Endothelial cell of umbilical vein (primary cell): ENCODE measurements around the gene MATR3. TPM values are rescaled to one million over a fixed set of nuclear protein-coding genes. Genes with fewer than 3 reads are reported as not detected.

Experiments
- BruUV-seq: library from RNA; stranded (reverse); fragments of 400-500 nt; replicated peaks from 2 replicates; lab custom pipeline; 2021; lab: Mats Ljungman, UMichigan
- CTCF ChIA-PET: fragments of 300-600, 350-600 bp; sonication (Branson Sonifier 250); formaldehyde crosslinking; loops from one replicate; lab custom pipeline; 2021; ENCODE audit warnings: antibody characterized with exemption, inconsistent platforms; lab: Charles Lee
- POLR2A ChIA-PET: fragments of 300-600, 350-600 bp; sonication (Branson Sonifier 250); formaldehyde crosslinking; loops from one replicate; lab custom pipeline; 2021; ENCODE audit warnings: antibody characterized with exemption, inconsistent platforms; lab: Charles Lee
- DNase-seq: peaks from one replicate; pipeline ENCODE4 v3.0.0-alpha.2; 2011; ENCODE audit warnings: low read depth, low spot score
- FAIRE-seq: peaks from 2 replicates; lab custom pipeline; 2011; peaks lifted over from hg19 to GRCh38; lab: Jason Lieb, UNC
- H2AFZ ChIP-seq: 2 replicates; pipeline ENCODE4 v1.6.0; 2012; ENCODE audit warnings: low read depth, low read length, control low read depth, inconsistent platforms
- H3K27ac ChIP-seq: 2 replicates; pipeline ENCODE4 v1.5.1; 2011; ENCODE audit warnings: low read depth, mild to moderate bottlenecking, control low read depth, low read length, moderate library complexity; ENCODE audit not compliant: insufficient read depth
- H3K27me3 ChIP-seq, 2 experiments: 2 replicates each; pipeline versions ENCODE4 v1.6.0 to v1.6.1; 2011; ENCODE audit warnings: low read length in 2 of 2, mixed read lengths in 1 of 2; ENCODE audit not compliant: control insufficient read depth in 2 of 2, insufficient read depth in 2 of 2
- H3K36me3 ChIP-seq, 2 experiments: 2 replicates in 1 of 2; 3 replicates in 1 of 2; pipeline ENCODE4 v1.5.1; 2011; ENCODE audit warnings: low read length in 2 of 2, mild to moderate bottlenecking in 1 of 2, moderate library complexity in 1 of 2; ENCODE audit not compliant: control insufficient read depth in 2 of 2, insufficient read depth in 2 of 2; ENCODE audit errors: extremely low read depth in 1 of 2
- H3K4me1 ChIP-seq: 3 replicates; pipeline ENCODE4 v1.5.1; 2011; ENCODE audit warnings: mild to moderate bottlenecking, low read length; ENCODE audit not compliant: control insufficient read depth, insufficient read depth; ENCODE audit errors: extremely low read depth
- H3K4me2 ChIP-seq: 2 replicates; pipeline ENCODE4 v1.6.1; 2011; ENCODE audit warnings: low read length, control low read depth, mixed read lengths; ENCODE audit not compliant: insufficient read depth
- H3K4me3 ChIP-seq, 3 experiments: fragments of 200-600 bp in 1 of 3; sonication (generic), shearing (Covaris generic) in 1 of 3; replicated peaks in 1 of 3; 2 replicates each; pipeline ENCODE4 v1.5.1; 2011 to 2016; ENCODE audit warnings: control low read depth in 3 of 3, low read length in 3 of 3, mild to moderate bottlenecking in 2 of 3, inconsistent platforms in 1 of 3, low read depth in 1 of 3, moderate library complexity in 1 of 3; ENCODE audit not compliant: insufficient read depth in 1 of 3
- H3K79me2 ChIP-seq: 2 replicates; pipeline ENCODE4 v1.6.0; 2012; ENCODE audit warnings: low read length, inconsistent platforms; ENCODE audit not compliant: control insufficient read depth, insufficient read depth
- H3K9ac ChIP-seq: replicated peaks from 2 replicates; pipeline ENCODE3; 2011; ENCODE audit warnings: low read length, control low read depth; ENCODE audit not compliant: insufficient read depth; ENCODE audit errors: extremely low read depth
- H3K9me1 ChIP-seq: replicated peaks from 3 replicates; pipeline ENCODE4 v1.6.0; 2011; ENCODE audit warnings: mild to moderate bottlenecking, low read length; ENCODE audit not compliant: control insufficient read depth, insufficient read depth; ENCODE audit errors: extremely low read depth
- H3K9me3 ChIP-seq: replicated peaks from 2 replicates; pipeline ENCODE4 v1.5.1; 2012; ENCODE audit warnings: low read length, inconsistent platforms; ENCODE audit not compliant: control insufficient read depth, insufficient read depth
- H4K20me1 ChIP-seq: replicated peaks from 2 replicates; pipeline ENCODE3; 2011; ENCODE audit warnings: mild to moderate bottlenecking, low read length; ENCODE audit not compliant: control insufficient read depth, insufficient read depth; ENCODE audit errors: extremely low read depth
- EZH2 ChIP-seq: IDR thresholded peaks from 2 replicates; pipeline ENCODE4 v1.6.1; 2012; ENCODE audit warnings: borderline replicate concordance, low read depth, mild to moderate bottlenecking, moderate library complexity, low read length, inconsistent platforms; ENCODE audit not compliant: severe bottlenecking
- FOS ChIP-seq: IDR thresholded peaks from 2 replicates; pipeline ENCODE4 v1.6.1; 2011; ENCODE audit warnings: mild to moderate bottlenecking, low read length, moderate library complexity, borderline replicate concordance; ENCODE audit not compliant: insufficient read depth
- GATA2 ChIP-seq: IDR thresholded peaks from 2 replicates; pipeline ENCODE4 v1.7.0; 2011; ENCODE audit warnings: low read depth, mild to moderate bottlenecking, moderate library complexity, mixed read lengths, low read length; ENCODE audit not compliant: insufficient read length, insufficient read depth
- JUN ChIP-seq: IDR thresholded peaks from 2 replicates; pipeline ENCODE4 v1.6.1; 2011; ENCODE audit warnings: borderline replicate concordance, low read depth; ENCODE audit not compliant: insufficient read length, insufficient read depth
- MAX ChIP-seq: IDR thresholded peaks from 2 replicates; pipeline ENCODE4 v1.6.1; 2011; ENCODE audit not compliant: insufficient read depth, insufficient read length
- MYC ChIP-seq: IDR thresholded peaks from one replicate; pipeline ENCODE4 v1.6.1; 2011; ENCODE audit warnings: mild to moderate bottlenecking, low read depth, low read length
- POLR2A ChIP-seq: IDR thresholded peaks from 2 replicates; pipeline ENCODE4 v1.6.1; 2012; ENCODE audit warnings: low read depth, mild to moderate bottlenecking, control low read depth, low read length
- POLR2AphosphoS5 ChIP-seq: IDR thresholded peaks from 2 replicates; pipeline ENCODE4 v1.6.1; 2012; ENCODE audit warnings: low read depth, mild to moderate bottlenecking, control low read depth, low read length, moderate library complexity; ENCODE audit not compliant: insufficient read depth
- dilution Hi-C: fragments of 300-500 bp; cut with MboI; formaldehyde crosslinking; loops from one replicate; pipeline ENCODE4 v1.15.0; 2019; ENCODE audit warnings: low sequenced_read_pairs; ENCODE audit not compliant: extremely low pct_ligation_motif_present
- intact Hi-C: fragments of 100-400 bp; cut with micrococcal nuclease; formaldehyde crosslinking; loops from one replicate; pipeline ENCODE4 v1.10.0; 2022
- polyA plus RNA-seq, 4 experiments: library from polyadenylated mRNA; depleted of rRNA in 3 of 4; stranded (reverse) in 3 of 4; unstranded in 1 of 4; fragments of >200 nt; gene quantifications; 2 replicates each; pipeline versions ENCODE4 v1.2.1 to v1.2.3, GENCODE V29; 2011 to 2012; ENCODE audit warnings: missing spikeins in 1 of 4
- total RNA-seq: library from RNA; stranded (reverse); gene quantifications from 2 replicates; pipeline ENCODE4 v1.2.3, GENCODE V29; 2021
- TF ChIP-seq, protein P1 (sequence below), 2 donors: IDR thresholded peaks; 1 replicate in 1 of 2; 2 replicates in 1 of 2; pipeline ENCODE4 v1.5.1; 2011; ENCODE audit warnings: low read length in 2 of 2, mild to moderate bottlenecking in 2 of 2, moderate library complexity in 2 of 2, control low read depth in 1 of 2, inconsistent platforms in 1 of 2, low read depth in 1 of 2; ENCODE audit not compliant: insufficient read depth in 1 of 2; ENCODE audit errors: extremely low read depth in 1 of 2

Gene MATR3
- total and polyA plus RNA-seq, 2 donors (not counting 3 experiments of a cell fraction or from before 2014, with no cell fraction given) = 64.0 to 158 TPM

GRCh38 chr5:139248826-139249453 lies 44.6 kb upstream of the MATR3 start:
- H2AFZ ChIP-seq = no peak overlapping the region
- H3K36me3 ChIP-seq = no peaks in the 10 kb centered on the region
- dilution Hi-C loops = no loop called here
- no peaks in the 10 kb centered on the region for H4K20me1 ChIP-seq
- CTCF ChIA-PET = no interaction called here
- POLR2A ChIA-PET = interaction anchor here (0.6 kb wide), 1 partner anchor 161 kb away, joined by 3 read pairs; no protein-coding TSS in a partner anchor
- H3K27me3 ChIP-seq = no peaks in the 10 kb centered on the region
- no peaks in the 10 kb centered on the region for H3K9me1 ChIP-seq
- DNase-seq (no peak), FAIRE-seq (no peak)
- BruUV-seq = no TSS peak
- no peaks in the 10 kb centered on the region for H3K79me2 ChIP-seq
- no peak overlapping the region for H3K9ac ChIP-seq
- H3K9me3 ChIP-seq = no peaks in the 10 kb centered on the region
- H3K27ac ChIP-seq = no peak overlapping the region
- TF ChIP-seq, protein P1, sequence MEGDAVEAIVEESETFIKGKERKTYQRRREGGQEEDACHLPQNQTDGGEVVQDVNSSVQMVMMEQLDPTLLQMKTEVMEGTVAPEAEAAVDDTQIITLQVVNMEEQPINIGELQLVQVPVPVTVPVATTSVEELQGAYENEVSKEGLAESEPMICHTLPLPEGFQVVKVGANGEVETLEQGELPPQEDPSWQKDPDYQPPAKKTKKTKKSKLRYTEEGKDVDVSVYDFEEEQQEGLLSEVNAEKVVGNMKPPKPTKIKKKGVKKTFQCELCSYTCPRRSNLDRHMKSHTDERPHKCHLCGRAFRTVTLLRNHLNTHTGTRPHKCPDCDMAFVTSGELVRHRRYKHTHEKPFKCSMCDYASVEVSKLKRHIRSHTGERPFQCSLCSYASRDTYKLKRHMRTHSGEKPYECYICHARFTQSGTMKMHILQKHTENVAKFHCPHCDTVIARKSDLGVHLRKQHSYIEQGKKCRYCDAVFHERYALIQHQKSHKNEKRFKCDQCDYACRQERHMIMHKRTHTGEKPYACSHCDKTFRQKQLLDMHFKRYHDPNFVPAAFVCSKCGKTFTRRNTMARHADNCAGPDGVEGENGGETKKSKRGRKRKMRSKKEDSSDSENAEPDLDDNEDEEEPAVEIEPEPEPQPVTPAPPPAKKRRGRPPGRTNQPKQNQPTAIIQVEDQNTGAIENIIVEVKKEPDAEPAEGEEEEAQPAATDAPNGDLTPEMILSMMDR (IDR thresholded peaks at IDR 0.05; ENCODE audit: extremely low read depth in 1 of 2, insufficient read depth in 1 of 2, low read depth in 1 of 2, low read length in 2 of 2) = no peak
- TF ChIP-seq EZH2 = no peak
- no peak for TF ChIP-seq GATA2
- TF ChIP-seq POLR2AphosphoS5 = no peak
- no peak for TF ChIP-seq JUN
- no peak for TF ChIP-seq MYC
- TF ChIP-seq FOS = no peak
- TF ChIP-seq MAX = no peak
- no peak for TF ChIP-seq POLR2A
- intact Hi-C loops = no loop called here
- no peak overlapping the region for H3K4me3 ChIP-seq
- H3K4me1 ChIP-seq = peaks cover 16% of the 10 kb centered on the region
- no peak overlapping the region for H3K4me2 ChIP-seq
